ENCODE results near the gene CIAO1.

The CIAO1 gene

DNA sequence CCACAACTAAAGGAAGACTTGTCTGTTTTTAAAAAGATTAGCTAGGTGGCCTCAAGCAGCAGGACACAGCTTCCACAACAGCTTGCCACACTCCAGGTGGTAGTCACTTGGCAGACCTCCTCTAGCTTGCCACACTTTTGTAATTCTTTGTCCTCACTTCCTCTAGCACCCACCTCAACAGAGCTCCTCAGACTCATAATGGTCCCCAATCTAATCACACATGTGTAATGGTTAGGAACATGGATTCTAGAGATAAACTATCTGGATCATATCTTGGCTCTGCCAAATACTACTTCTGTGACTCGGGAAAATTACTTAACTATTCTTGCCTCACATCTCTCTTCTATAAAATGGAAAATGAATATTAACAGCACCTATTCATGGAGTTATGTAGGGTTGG is 35.8 kb downstream of the CIAO1 start:
- TF ChIP-seq, protein P1, sequence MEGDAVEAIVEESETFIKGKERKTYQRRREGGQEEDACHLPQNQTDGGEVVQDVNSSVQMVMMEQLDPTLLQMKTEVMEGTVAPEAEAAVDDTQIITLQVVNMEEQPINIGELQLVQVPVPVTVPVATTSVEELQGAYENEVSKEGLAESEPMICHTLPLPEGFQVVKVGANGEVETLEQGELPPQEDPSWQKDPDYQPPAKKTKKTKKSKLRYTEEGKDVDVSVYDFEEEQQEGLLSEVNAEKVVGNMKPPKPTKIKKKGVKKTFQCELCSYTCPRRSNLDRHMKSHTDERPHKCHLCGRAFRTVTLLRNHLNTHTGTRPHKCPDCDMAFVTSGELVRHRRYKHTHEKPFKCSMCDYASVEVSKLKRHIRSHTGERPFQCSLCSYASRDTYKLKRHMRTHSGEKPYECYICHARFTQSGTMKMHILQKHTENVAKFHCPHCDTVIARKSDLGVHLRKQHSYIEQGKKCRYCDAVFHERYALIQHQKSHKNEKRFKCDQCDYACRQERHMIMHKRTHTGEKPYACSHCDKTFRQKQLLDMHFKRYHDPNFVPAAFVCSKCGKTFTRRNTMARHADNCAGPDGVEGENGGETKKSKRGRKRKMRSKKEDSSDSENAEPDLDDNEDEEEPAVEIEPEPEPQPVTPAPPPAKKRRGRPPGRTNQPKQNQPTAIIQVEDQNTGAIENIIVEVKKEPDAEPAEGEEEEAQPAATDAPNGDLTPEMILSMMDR (IDR thresholded peaks at IDR 0.05; ENCODE audit: low read depth, low read length) = no peak
- DNase-seq (ENCODE audit: low read depth in 2 of 2) = no peak
- no peak overlapping the region for H3K4me3 ChIP-seq (replicated peaks in 1 of 2; ENCODE audit: low read depth in 2 of 2, low read length in 2 of 2)

DNA sequence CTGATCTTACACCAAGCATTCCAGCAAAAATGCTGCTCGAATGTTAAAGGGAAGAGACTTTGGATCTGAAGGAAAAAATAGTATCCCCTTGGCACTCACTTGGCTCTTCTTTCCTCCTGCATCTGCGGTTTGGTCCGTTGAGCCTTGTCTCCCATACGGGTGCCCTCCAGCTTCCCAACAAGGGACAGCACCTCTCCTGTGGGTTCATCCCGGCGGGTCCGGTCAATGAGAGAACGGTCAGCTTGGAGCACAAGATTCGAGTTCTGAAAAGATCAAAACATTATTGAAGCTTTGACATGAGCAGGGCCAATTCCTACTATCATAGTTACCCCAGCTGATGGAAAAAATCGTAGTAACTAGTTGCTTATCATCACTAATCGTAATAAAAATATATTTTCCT is 38.6 kb downstream of the CIAO1 start:
- no peak for DNase-seq (ENCODE audit: low read depth in 2 of 2)
- H3K4me3 ChIP-seq (replicated peaks in 1 of 2; ENCODE audit: low read depth in 2 of 2, low read length in 2 of 2) = peak overlapping the region; percentile 96 to 99
- TF ChIP-seq, protein P1 (IDR thresholded peaks at IDR 0.05; ENCODE audit: low read depth, low read length) = no peak

DNA sequence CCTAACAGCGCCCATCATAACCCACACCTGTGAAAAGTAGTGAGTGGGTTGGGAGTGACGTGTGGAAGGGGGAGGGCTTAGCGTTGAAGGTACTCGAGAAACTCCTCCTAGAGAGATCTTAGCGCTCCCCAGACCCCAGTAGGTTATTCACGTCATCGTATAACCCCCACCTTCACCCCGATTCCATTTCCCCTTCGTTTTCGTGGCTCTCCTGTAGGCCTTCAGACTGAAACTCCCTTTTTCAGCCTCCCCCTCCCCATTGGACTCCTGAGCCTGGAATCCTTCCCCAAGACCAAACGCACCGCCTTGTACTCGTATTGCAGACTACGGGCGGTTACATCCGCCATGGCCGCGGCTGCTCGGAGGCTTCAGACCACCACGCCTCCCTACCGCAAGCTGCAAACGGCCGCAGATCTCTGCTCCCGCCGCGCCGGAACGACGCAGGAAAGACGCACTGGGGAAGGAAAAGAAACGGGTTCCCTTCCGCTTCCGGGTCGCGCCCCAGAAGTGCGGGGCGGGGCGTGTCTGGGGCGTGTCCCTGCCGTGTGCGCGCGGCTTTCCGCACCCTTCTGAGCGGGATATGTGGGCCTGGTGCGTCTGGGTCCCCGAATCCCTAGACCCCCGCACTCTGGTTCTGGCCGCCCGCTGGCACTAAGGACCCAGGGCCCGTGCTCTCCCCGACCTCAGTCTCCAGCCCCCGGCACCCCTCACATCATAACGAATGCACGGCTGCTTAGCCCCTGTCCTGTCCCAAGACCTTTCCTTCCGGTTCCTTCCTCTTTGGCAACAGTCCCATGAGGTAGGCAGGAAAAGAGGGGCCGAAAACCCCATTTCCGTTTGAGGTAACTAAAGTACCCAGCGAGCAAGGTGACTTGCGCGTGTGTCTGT is 39.3 kb downstream of the CIAO1 start, which contains the start of gene SNRNP200:
Gene SNRNP200 (minus strand): TSS at position 456 of the 888 bp plus-strand sequence. CDS start 109 bp downstream, at position 347.
- H3K4me3 ChIP-seq (replicated peaks in 1 of 2; ENCODE audit: low read depth in 2 of 2, low read length in 2 of 2) = peak within 1 kb of the TSS; percentile 96 to 99
- TF ChIP-seq, protein P1 (IDR thresholded peaks at IDR 0.05; ENCODE audit: low read depth, low read length) = no peak
- peak; percentile 84 to 85 for DNase-seq (ENCODE audit: low read depth in 2 of 2)

DNA sequence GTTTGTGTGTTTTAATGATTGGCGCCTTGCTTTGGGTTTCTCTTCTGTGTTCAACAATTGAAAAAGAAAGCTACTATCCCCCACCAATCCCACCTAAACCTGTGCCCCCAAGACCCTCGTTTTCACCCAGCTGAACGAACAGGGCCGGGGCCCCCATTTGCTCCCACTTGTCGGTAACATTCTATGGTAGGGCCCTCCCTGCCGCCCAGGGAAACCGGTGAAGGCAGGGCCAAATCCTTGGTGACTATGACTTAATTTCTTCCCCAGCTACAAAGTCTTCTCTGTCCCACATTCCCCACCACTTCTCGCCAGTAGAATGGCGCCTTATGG is 39.9 kb downstream of the CIAO1 start:
- DNase-seq (ENCODE audit: low read depth in 2 of 2) = peak in 1 of 2 donors; percentile 13
- H3K4me3 ChIP-seq (replicated peaks in 1 of 2; ENCODE audit: low read depth in 2 of 2, low read length in 2 of 2) = peak overlapping the region; percentile 96 to 99
- TF ChIP-seq, protein P1 (IDR thresholded peaks at IDR 0.05; ENCODE audit: low read depth, low read length) = no peak

DNA sequence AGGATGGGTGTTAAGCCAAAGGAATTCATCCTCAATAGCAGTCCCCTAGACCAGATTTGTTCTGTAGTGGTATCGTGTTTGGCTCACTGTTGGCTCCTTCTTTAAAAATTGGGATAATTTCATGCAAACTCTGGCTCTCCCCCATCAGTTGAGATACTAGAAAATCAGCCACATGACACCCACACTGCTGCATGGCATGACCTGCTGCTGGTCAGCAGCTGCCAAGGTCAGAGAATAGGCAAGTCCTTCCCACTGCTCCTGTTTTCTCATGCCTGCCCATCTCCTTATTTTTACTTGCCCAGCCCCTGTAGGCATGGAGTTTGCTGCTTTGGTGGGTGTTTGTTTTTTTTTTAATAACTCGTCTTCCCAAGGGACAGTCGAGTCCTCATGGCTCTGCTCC is 40.3 kb downstream of the CIAO1 start:
- H3K4me3 ChIP-seq (replicated peaks in 1 of 2; ENCODE audit: low read depth in 2 of 2, low read length in 2 of 2) = peak overlapping the region in 1 of 2 donors; percentile 99
- TF ChIP-seq, protein P1 (IDR thresholded peaks at IDR 0.05; ENCODE audit: low read depth, low read length) = no peak
- DNase-seq (ENCODE audit: low read depth in 2 of 2) = no peak

DNA sequence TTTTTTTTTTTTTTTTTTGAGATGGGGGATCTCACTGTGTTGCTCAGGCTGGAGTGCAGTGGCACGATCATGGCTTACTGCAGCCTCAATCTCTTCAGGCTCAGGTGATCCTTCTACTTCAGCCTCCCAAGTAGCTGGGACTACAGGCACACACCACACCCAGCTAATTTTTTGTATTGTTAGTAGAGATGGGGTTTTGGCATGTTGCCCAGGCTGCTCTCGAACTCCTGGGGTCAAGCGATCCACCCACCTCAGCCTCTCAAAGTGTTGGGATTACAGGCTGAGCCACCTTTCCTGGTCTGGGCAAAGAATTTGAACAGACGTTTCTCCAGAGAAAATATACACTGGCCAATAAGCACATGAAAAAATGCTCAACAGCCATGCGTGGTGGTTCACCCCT is 42.2 kb downstream of the CIAO1 start:
- DNase-seq (ENCODE audit: low read depth in 2 of 2) = no peak
- TF ChIP-seq, protein P1 (IDR thresholded peaks at IDR 0.05; ENCODE audit: low read depth, low read length) = no peak

More for the DNA sequence above, 42.2 kb downstream of the CIAO1 start:
- no peak overlapping the region for H3K4me3 ChIP-seq (replicated peaks in 1 of 2; ENCODE audit: low read depth in 2 of 2, low read length in 2 of 2)

Data from cardiac fibroblast (primary cell).